SK-N-MC (cell line): ENCODE results near the gene TBRG1.
"Not testable (repeated sequence)": the region's sequence is repeated elsewhere in the genome, so short reads cannot be mapped to it uniquely, and the experiment has no call there.

Experiments used
- DNase-seq: peaks from one replicate; pipeline ENCODE4 v3.0.0-alpha.2; 2011; ENCODE audit warnings: low read depth, low spot score
- H3K27ac ChIP-seq: fragments of 200-600 bp; sonication (generic); 2 replicates; pipeline ENCODE4 v1.5.1; 2016; ENCODE audit warnings: mixed run types
- H3K36me3 ChIP-seq: fragments of 200-600 bp; sonication (generic); 2 replicates; pipeline ENCODE4 v1.6.1; 2017; ENCODE audit warnings: antibody characterized with exemption, low read length, mixed read lengths; ENCODE audit not compliant: insufficient read depth
- H3K4me3 ChIP-seq: fragments of 200-600 bp; sonication (generic); 2 replicates; pipeline ENCODE4 v1.5.1; 2016
- H3K9ac ChIP-seq: fragments of 200-600 bp; sonication (generic); 2 replicates; pipeline ENCODE4 v1.8.0; 2017; ENCODE audit warnings: mixed run types, mixed read lengths; ENCODE audit not compliant: insufficient read length
- H3K9me3 ChIP-seq: fragments of 200-600 bp; sonication (generic); 2 replicates; pipeline ENCODE4 v1.6.1; 2017; ENCODE audit warnings: low read depth, mild to moderate bottlenecking, antibody characterized with exemption, low read length, moderate library complexity, mixed read lengths
- EZH2 ChIP-seq: fragments of 200-600 bp; sonication (generic); IDR thresholded peaks from one replicate; pipeline ENCODE4 v1.6.1; 2017; ENCODE audit warnings: antibody characterized with exemption
- FOXP2 ChIP-seq: optimal IDR thresholded peaks from 2 replicates; pipeline ENCODE3; 2011; ENCODE audit warnings: mild to moderate bottlenecking, moderate library complexity; ENCODE audit not compliant: insufficient read depth; ENCODE audit errors: extremely low read length, control extremely low read depth
- POLR2AphosphoS5 ChIP-seq: IDR thresholded peaks from 2 replicates; pipeline ENCODE4 v1.6.1; 2012; ENCODE audit warnings: mild to moderate bottlenecking, low read depth, low read length, borderline replicate concordance

The TBRG1 gene

GRCh38 chr11:124586238-124586860 lies 36.3 kb upstream of the TBRG1 start:
- no peaks in the 10 kb centered on the region for H3K36me3 ChIP-seq
- DNase-seq, result no peak

GRCh38 chr11:124591430-124591829 lies 31.2 kb upstream of the TBRG1 start:
- no peak overlapping the region for H3K9ac ChIP-seq
- H3K4me3 ChIP-seq, result no peak overlapping the region
- H3K36me3 ChIP-seq, result no peaks in the 10 kb centered on the region
- no peaks in the 10 kb centered on the region for H3K9me3 ChIP-seq
- TF ChIP-seq POLR2AphosphoS5 (no peak), EZH2 (no peak), FOXP2 (no peak)
- H3K27ac ChIP-seq, result no peak overlapping the region
- DNase-seq, result no peak

More at GRCh38 chr11:124586238-124586860, 36.3 kb upstream of the TBRG1 start:
- no peak overlapping the region for H3K27ac ChIP-seq
- H3K9me3 ChIP-seq, result no peaks in the 10 kb centered on the region
- H3K9ac ChIP-seq, result no peak overlapping the region
- H3K4me3 ChIP-seq, result no peak overlapping the region
- TF ChIP-seq FOXP2, result no peak
- TF ChIP-seq POLR2AphosphoS5, result no peak
- no peak for TF ChIP-seq EZH2

- TF ChIP-seq EZH2, result no peak
- TF ChIP-seq POLR2AphosphoS5, result no peak
- no peak for TF ChIP-seq FOXP2
- Histone ChIP-seq H3K4me3 (no peak overlapping the region), H3K9me3 (no peaks in the 10 kb centered on the region), H3K9ac (no peak overlapping the region), H3K36me3 (no peaks in the 10 kb centered on the region), H3K27ac (no peak overlapping the region)
- DNase-seq, result no peak
Observed at GRCh38 chr11:124592627-124593026, 30.0 kb upstream of the TBRG1 start.

- H3K9me3 ChIP-seq, result no peaks in the 10 kb centered on the region
- H3K4me3 ChIP-seq, result no peak overlapping the region
- TF ChIP-seq POLR2AphosphoS5 (no peak), EZH2 (no peak), FOXP2 (no peak)
- H3K9ac ChIP-seq, result no peak overlapping the region
- H3K27ac ChIP-seq, result no peak overlapping the region
- no peak for DNase-seq
- no peaks in the 10 kb centered on the region for H3K36me3 ChIP-seq
Observed at GRCh38 chr11:124595302-124595701, 27.4 kb upstream of the TBRG1 start.

GRCh38 chr11:124597626-124598025 lies 25.0 kb upstream of the TBRG1 start:
- no peak overlapping the region for H3K27ac ChIP-seq
- no peak for TF ChIP-seq EZH2
- no peak for TF ChIP-seq POLR2AphosphoS5
- no peak for TF ChIP-seq FOXP2
- H3K4me3 ChIP-seq, result no peak overlapping the region
- H3K9ac ChIP-seq, result no peak overlapping the region
- DNase-seq, result no peak
- no peaks in the 10 kb centered on the region for H3K9me3 ChIP-seq
- no peaks in the 10 kb centered on the region for H3K36me3 ChIP-seq

DNA sequence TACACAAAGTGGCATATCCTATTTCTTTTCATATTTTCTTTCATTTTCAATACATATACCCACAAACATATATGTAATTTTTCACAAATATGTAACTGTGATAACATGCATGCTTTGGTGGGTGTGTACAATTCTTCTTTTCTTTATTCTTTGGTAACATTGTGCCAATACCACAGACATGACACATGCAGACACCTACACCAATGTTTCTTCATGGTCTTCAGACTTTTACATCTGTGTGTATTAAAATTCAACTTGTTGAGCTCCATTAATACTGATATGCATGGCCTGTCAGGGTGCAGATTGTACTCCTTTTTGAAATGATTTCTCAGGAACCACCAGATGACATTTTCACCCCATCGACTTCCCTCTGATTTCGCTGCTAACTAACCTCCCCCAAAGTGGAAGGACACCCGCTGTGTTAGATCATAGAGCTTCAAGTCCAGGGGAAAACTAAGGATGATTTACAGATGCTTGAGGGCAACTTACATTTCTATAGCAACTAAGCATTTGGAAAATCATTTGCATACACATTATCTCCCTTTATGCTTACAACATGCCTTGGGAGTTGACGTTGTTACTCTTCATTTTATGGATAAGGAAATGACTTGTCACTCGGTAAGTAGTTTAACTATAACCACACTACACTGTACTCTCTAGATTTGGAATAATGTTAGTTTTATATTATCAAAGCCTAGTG lies 21.9 kb upstream of the TBRG1 start:
- Histone ChIP-seq H3K9ac (no peak overlapping the region), H3K27ac (no peak overlapping the region), H3K4me3 (no peak overlapping the region), H3K9me3 (no peaks in the 10 kb centered on the region), H3K36me3 (no peaks in the 10 kb centered on the region)
- TF ChIP-seq FOXP2, result no peak
- TF ChIP-seq POLR2AphosphoS5, result no peak; the same call in 1 of the 2 replicates
- peak; percentile 72 for DNase-seq

GRCh38 chr11:124602193-124602592 lies 20.5 kb upstream of the TBRG1 start:
- no peak for TF ChIP-seq FOXP2
- TF ChIP-seq POLR2AphosphoS5, result no peak
- no peak for TF ChIP-seq EZH2
- no peak overlapping the region for H3K27ac ChIP-seq
- no peak for DNase-seq

DNA sequence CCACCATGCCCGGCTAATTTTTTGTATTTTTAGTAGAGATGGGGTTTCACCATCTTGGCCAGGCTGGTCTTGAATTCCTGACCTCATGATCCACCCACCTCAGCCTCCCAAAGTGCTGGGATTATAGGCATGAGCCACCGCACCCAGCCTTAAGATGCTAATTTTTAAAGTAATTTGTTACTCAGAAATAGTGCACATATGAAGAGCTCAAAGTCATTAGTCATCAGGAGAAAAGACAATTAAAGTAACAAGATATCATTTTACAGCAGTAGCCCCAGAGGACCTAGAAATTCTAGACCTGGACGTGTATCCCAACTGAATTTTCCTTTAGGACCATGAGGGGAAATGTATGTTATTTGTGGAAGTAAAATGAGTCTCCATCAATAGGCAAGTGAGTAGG lies 19.9 kb upstream of the TBRG1 start:
- not testable (repeated sequence) for H3K27ac ChIP-seq, H3K9me3 ChIP-seq, DNase-seq, H3K36me3 ChIP-seq, H3K9ac ChIP-seq, H3K4me3 ChIP-seq

More at GRCh38 chr11:124602193-124602592, 20.5 kb upstream of the TBRG1 start:
- no peaks in the 10 kb centered on the region for H3K36me3 ChIP-seq
- no peaks in the 10 kb centered on the region for H3K9me3 ChIP-seq
- no peak overlapping the region for H3K9ac ChIP-seq
- H3K4me3 ChIP-seq, result no peak overlapping the region

DNA sequence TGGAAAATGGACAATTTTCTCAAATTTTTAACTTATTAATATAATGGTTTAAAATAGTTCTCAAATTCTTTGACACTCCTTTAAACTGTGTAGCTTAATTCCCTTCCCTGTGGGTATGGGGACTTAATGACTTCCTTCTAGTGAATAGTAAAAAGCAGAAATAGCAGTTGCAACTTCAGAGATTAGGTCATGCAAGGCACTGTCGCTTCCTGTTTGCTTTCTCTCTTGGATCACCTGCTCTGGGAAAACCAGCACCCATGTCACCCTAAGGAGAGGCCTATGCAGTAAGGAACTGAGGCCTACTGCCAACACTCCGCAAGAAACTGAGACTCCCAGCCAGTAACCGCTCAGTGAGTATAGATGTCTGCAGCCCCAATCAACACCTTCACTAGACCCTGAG lies 16.9 kb upstream of the TBRG1 start:
- Histone ChIP-seq H3K9me3 (no peaks in the 10 kb centered on the region), H3K27ac (no peak overlapping the region), H3K4me3 (no peak overlapping the region), H3K9ac (no peak overlapping the region), H3K36me3 (no peaks in the 10 kb centered on the region)
- TF ChIP-seq POLR2AphosphoS5, result no peak
- no peak for TF ChIP-seq FOXP2
- TF ChIP-seq EZH2, result no peak
- DNase-seq, result no peak
